B cell (primary cell): ENCODE data around the gene SLC7A1. TPM values are rescaled to one million over a fixed set of nuclear protein-coding genes. Genes with fewer than 3 reads are reported as not detected.

Experiments
- ATAC-seq: fragments of 200-7000 bp; cut with Tn5 transposase; one replicate; pipeline ENCODE4 v1.10.0; 2021; ENCODE audit warnings: low read depth, mild to moderate bottlenecking, moderate number of reproducible peaks, moderate library complexity
- CTCF ChIA-PET: fragments of 350-600 bp; sonication (Branson Sonifier 250); formaldehyde crosslinking; loops from one replicate; lab custom pipeline; 2021; ENCODE audit warnings: antibody characterized with exemption, inconsistent platforms; lab: Charles Lee
- POLR2A ChIA-PET: fragments of 350-600 bp; sonication (Branson Sonifier 250); formaldehyde crosslinking; loops from one replicate; lab custom pipeline; 2021; ENCODE audit warnings: antibody characterized with exemption; lab: Charles Lee
- DNase-seq: peaks from one replicate; pipeline ENCODE4 v3.0.0; 2013
- H2AFZ ChIP-seq: 2 replicates; pipeline ENCODE4 v1.6.1; 2012; ENCODE audit warnings: mild to moderate bottlenecking, low read depth, low read length; ENCODE audit not compliant: insufficient read depth, poor library complexity, severe bottlenecking
- H3K27ac ChIP-seq, 2 donors: 1 replicate in 1 of 2; 2 replicates in 1 of 2; pipeline ENCODE4 v1.5.1; 2012 to 2013; ENCODE audit warnings: low read length in 2 of 2, mild to moderate bottlenecking in 2 of 2, moderate library complexity in 1 of 2
- H3K27me3 ChIP-seq, 4 experiments: fragments of 200-600 bp in 1 of 4; sonication (generic) in 1 of 4; replicated peaks in 1 of 4; 1 replicate in 2 of 4; 2 replicates in 2 of 4; pipeline versions ENCODE4 v1.6.1 to v1.7.0; 2013 to 2016; ENCODE audit warnings: low read length in 3 of 4, mild to moderate bottlenecking in 2 of 4, mixed read lengths in 1 of 4, moderate library complexity in 1 of 4; ENCODE audit not compliant: insufficient read depth in 4 of 4, control insufficient read depth in 3 of 4; ENCODE audit errors: control extremely low read depth in 1 of 4
- H3K36me3 ChIP-seq, 2 experiments: replicated peaks in 1 of 2; 1 replicate in 1 of 2; 2 replicates in 1 of 2; pipeline versions ENCODE4 v1.6.1 to v1.7.1; 2013; ENCODE audit warnings: low read length in 1 of 2; ENCODE audit not compliant: insufficient read depth in 2 of 2, control insufficient read depth in 1 of 2; ENCODE audit errors: control extremely low read depth in 1 of 2, extremely low read depth in 1 of 2
- H3K4me1 ChIP-seq, 2 donors: fragments of 200-600 bp in 1 of 2; sonication (generic) in 1 of 2; 1 replicate in 1 of 2; 2 replicates in 1 of 2; pipeline versions ENCODE4 v1.5.1 to v1.6.1; 2013 to 2017; ENCODE audit warnings: low read length in 2 of 2; ENCODE audit not compliant: control insufficient read depth in 2 of 2, insufficient read depth in 2 of 2
- H3K4me2 ChIP-seq: replicated peaks from 2 replicates; pipeline ENCODE3; 2012; ENCODE audit warnings: mild to moderate bottlenecking, low read depth, low read length; ENCODE audit not compliant: poor library complexity, severe bottlenecking
- H3K4me3 ChIP-seq, 5 experiments: fragments of 200-600 bp in 1 of 5; sonication (generic) in 1 of 5; 1 replicate in 3 of 5; 2 replicates in 2 of 5; pipeline versions ENCODE4 v1.5.1 to v1.7.0; 2011 to 2016; ENCODE audit warnings: low read length in 4 of 5, mild to moderate bottlenecking in 4 of 5, low read depth in 2 of 5, control low read depth in 1 of 5, moderate library complexity in 1 of 5; ENCODE audit not compliant: insufficient read depth in 1 of 5; ENCODE audit errors: control extremely low read depth in 1 of 5, extremely low read depth in 1 of 5
- H3K79me2 ChIP-seq: fragments of 200-600 bp; sonication (generic); one replicate; pipeline ENCODE4 v1.6.0; 2016; ENCODE audit warnings: low read length; ENCODE audit not compliant: control insufficient read depth, insufficient read depth
- H3K9ac ChIP-seq: fragments of 200-600 bp; sonication (generic); 2 replicates; pipeline ENCODE4 v1.6.1; 2017; ENCODE audit warnings: mild to moderate bottlenecking, low read length, moderate library complexity
- H3K9me3 ChIP-seq, 3 donors: one replicate each; pipeline versions ENCODE4 v1.6.1 to v1.7.1; 2013; ENCODE audit warnings: low read length in 2 of 3; ENCODE audit not compliant: control insufficient read depth in 2 of 3, insufficient read depth in 1 of 3; ENCODE audit errors: control extremely low read depth in 1 of 3
- H4K20me1 ChIP-seq: 2 replicates; pipeline ENCODE4 v1.6.0; 2012; ENCODE audit warnings: mild to moderate bottlenecking, low read length; ENCODE audit not compliant: insufficient read depth, control insufficient read depth, poor library complexity, severe bottlenecking
- H3K27ac Mint-ChIP-seq: one replicate; pipeline ENCODE4 v1.8.0; 2021; ENCODE audit warnings: mixed read lengths
- H3K27me3 Mint-ChIP-seq: one replicate; pipeline ENCODE4 v1.8.0; 2021; ENCODE audit warnings: mixed read lengths
- H3K4me1 Mint-ChIP-seq: one replicate; pipeline ENCODE4 v1.8.0; 2021; ENCODE audit warnings: mixed read lengths
- H3K4me3 Mint-ChIP-seq: one replicate; pipeline ENCODE4 v1.8.0; 2021; ENCODE audit warnings: mixed read lengths
- H3K9me3 Mint-ChIP-seq: one replicate; pipeline ENCODE4 v1.8.0; 2022; ENCODE audit warnings: mixed read lengths; ENCODE audit not compliant: insufficient read depth
- CTCF ChIP-seq: fragments of 200-600 bp; IDR thresholded peaks from one replicate; pipeline ENCODE4 v1.8.0; 2022; ENCODE audit warnings: antibody characterized with exemption, mild to moderate bottlenecking
- EZH2 ChIP-seq: IDR thresholded peaks from 2 replicates; pipeline ENCODE4 v1.6.1; 2012; ENCODE audit warnings: borderline replicate concordance, low read depth, mild to moderate bottlenecking, moderate library complexity, low read length; ENCODE audit not compliant: insufficient read depth, poor library complexity, severe bottlenecking
- WGBS: methylation state at CpG from one replicate; pipeline ENCODE4 v1.1.5; 2013; ENCODE audit warnings: missing lambda C conversion rate; ENCODE audit not compliant: insufficient coverage; 5-methylcytosine and 5-hydroxymethylcytosine counted together
- intact Hi-C: fragments of 100-400 bp; cut with micrococcal nuclease; formaldehyde crosslinking; loops from one replicate; pipeline ENCODE4 v1.10.0; 2022
- polyA plus RNA-seq: library from polyadenylated mRNA; depleted of rRNA; stranded (reverse); fragments of >200 nt; gene quantifications from 2 replicates; pipeline ENCODE4 v1.2.3, GENCODE V29; 2012
- total RNA-seq, 2 donors: library from RNA; stranded (reverse); fragments of 120-200 nt in 1 of 2; gene quantifications; 1 replicate in 1 of 2; 2 replicates in 1 of 2; pipeline versions ENCODE4 v1.2.3 to v1.2.4, GENCODE V29; 2013 to 2022

The SLC7A1 gene
- total and polyA plus RNA-seq, 2 donors (not counting 1 experiment from before 2014, with no cell fraction given) = 3.3 to 23.1 TPM

- Mint-ChIP-seq H3K27me3 (no peaks in the 10 kb centered on the region), H3K4me3 (no peak overlapping the region), H3K9me3 (no peaks in the 10 kb centered on the region), H3K27ac (no peak overlapping the region), H3K4me1 (no peaks in the 10 kb centered on the region)
- H3K4me2 ChIP-seq = no peak overlapping the region
- no peaks in the 10 kb centered on the region for H3K79me2 ChIP-seq
- H2AFZ ChIP-seq = no peak overlapping the region
- no peak overlapping the region for H3K9ac ChIP-seq
- H4K20me1 ChIP-seq = no peaks in the 10 kb centered on the region
- H3K4me3 ChIP-seq = no peak overlapping the region
- no peak for TF ChIP-seq CTCF
- TF ChIP-seq EZH2 = no peak
- ChIA-PET CTCF (no interaction called here), POLR2A (no interaction called here)
- H3K9me3 ChIP-seq = no peaks in the 10 kb centered on the region
- DNase-seq = no peak
- no peak overlapping the region for H3K27ac ChIP-seq
- WGBS = 94% methylated on average over 14 of the region's 24 CpGs
- H3K4me1 ChIP-seq = no peaks in the 10 kb centered on the region
- no peaks in the 10 kb centered on the region for H3K27me3 ChIP-seq
- H3K36me3 ChIP-seq = peaks cover 0 to 40% of the 10 kb centered on the region in 2 experiments
- no peak for ATAC-seq
- intact Hi-C loops = no loop called here
Observed at GRCh38 chr13:29513002-29513980, 82.2 kb downstream of the SLC7A1 start.

GRCh38 chr13:29511980-29512379, 83.5 kb downstream of the SLC7A1 start:
- TF ChIP-seq EZH2 (no peak), CTCF (no peak)
- Histone ChIP-seq H3K27me3 (no peaks in the 10 kb centered on the region), H3K79me2 (no peaks in the 10 kb centered on the region), H3K4me3 (no peak overlapping the region), H3K9me3 (no peaks in the 10 kb centered on the region), H3K9ac (no peak overlapping the region), H3K4me1 (no peaks in the 10 kb centered on the region), H2AFZ (no peak overlapping the region), H4K20me1 (no peaks in the 10 kb centered on the region), H3K36me3 (peaks cover 0 to 27% of the 10 kb centered on the region in 2 experiments), H3K27ac (no peak overlapping the region), H3K4me2 (no peak overlapping the region)
- intact Hi-C loops = no loop called here
- ATAC-seq = no peak
- Mint-ChIP-seq H3K27me3 (no peaks in the 10 kb centered on the region), H3K9me3 (no peaks in the 10 kb centered on the region), H3K4me3 (no peak overlapping the region), H3K4me1 (peaks cover 6% of the 10 kb centered on the region), H3K27ac (no peak overlapping the region)
- POLR2A ChIA-PET = no interaction called here
- 97% methylated on average over 6 of the region's 8 CpGs for WGBS
- no peak for DNase-seq
- CTCF ChIA-PET = no interaction called here
